IPS-NIHi7 (cell line): ENCODE results near the gene ADARB2.

ENCODE experiments used
- DNase-seq: peaks from one replicate; pipeline ENCODE4 v3.0.0; 2012; ENCODE audit warnings: mixed read lengths; ENCODE audit errors: extremely low spot score

The ADARB2 gene

DNA sequence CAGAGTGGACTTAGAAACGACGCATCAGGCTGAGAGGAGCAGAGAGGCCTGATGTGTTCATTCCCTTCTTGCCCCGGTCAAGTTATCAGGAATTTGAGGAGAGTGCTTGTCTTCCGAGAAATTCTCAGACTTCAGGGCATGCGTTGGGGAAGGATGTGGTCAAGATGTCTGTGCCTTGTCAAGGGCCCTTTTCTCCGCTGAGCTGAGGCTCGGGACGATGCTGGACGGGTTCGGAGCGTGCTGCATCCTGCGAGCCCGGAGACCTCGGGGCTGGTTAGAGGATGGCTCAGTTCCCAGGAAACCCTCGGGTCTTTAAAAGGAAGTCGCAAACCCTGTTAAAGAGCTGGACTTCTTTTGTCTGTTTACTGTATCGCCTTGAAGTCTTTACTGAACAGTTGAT is 325.4 kb downstream of the ADARB2 start:
- no peak for DNase-seq

DNA sequence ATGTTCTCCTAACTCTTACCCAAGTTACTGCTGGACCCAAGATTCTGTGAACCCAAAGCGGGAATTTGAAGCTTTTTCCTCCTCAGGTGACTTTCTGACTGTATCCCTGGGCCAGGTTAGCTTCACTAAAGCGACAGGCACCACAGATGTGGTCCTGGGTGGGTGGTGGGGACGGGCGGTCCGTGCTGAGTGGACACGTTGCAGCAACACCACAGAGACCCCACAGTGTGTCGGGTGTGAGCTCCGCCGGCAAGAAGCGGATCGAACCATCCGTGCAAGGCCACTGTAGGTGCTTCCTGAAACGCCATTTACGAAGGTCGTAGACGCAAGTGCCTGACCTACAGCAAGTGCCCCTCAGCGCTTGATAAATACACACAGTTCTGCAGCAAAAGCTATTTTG is 325.9 kb downstream of the ADARB2 start:
- DNase-seq = no peak

DNA sequence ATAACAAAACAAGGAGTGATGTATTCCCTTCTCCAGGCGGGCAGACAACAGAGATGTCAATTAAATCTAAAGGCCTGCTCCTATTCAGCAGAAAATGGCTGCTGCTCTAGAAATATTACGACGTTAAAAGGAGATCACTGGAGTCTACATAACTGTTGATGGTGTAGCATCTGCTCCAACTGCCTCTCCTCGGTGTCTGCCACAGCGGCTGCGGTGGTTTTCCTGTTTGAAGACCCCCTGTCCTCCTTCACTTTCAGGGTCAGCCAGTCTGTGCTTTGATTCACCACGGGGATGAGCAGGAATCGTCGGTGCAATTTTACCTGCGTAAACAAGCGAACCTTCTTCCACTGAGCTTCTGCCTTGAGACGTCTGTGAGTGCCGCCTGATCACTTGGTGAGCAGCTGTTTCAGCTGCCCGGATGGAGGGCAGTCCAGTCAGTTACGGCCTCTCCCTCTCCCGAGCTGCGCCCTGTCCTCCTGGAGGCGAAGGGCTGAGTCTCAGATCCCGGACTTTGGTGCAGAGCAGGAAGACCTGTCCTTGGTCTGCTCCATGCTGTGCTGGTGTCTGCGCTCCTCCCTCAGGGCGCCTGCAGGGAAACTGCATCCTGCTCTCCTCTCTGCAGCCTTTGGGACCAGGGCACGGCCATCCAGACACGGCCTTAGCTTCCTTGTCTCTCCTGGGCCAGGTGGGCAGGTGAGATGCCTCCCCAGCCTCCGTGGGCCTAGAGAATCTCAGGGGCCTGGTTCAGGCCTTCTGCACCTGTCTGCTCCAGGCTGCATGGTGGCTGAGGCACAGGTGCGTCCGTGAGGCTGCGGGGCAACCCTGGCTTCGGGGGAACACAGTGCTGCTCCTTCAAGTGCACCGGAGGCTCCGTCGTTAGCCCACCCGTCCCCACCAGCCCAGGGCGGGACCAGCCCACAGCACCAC is 326.6 kb downstream of the ADARB2 start:
- DNase-seq = no peak

DNA sequence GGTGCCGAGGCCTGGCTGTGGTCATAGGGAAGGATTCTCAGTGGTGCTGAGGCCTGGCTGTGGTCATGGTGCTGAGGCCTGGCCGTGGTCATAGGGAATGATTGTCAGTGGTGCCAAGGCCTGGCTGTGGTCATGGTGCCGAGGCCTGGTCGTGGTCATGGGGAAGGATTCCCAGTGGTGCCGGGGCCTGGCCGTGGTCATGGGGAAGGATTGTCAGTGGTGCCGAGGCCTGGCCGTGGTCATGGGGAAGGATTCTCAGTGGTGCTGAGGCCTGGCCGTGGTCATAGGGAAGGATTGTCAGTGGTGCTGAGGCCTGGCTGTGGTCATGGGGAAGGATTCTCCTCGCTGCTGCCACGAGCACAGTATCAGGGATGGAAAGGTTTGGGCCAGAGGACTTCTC is 327.3 kb downstream of the ADARB2 start:
- no peak for DNase-seq

DNA sequence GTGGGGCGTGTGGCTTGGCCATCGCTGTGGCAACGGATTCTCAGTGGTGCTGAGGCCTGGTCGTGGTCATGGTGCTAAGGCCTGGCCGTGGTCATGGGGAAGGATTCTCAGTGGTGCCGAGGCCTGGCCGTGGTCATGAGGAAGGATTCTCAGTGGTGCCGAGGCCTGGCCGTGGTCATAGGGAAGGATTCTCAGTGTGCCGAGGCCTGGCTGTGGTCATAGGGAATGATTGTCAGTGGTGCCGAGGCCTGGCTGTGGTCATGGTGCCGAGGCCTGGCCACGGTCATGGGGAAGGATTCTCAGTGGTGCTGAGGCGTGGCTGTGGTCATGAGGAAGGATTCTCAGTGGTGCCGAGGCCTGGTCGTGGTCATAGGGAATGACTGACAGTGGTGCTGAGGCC is 327.9 kb downstream of the ADARB2 start:
- DNase-seq = no peak

DNA sequence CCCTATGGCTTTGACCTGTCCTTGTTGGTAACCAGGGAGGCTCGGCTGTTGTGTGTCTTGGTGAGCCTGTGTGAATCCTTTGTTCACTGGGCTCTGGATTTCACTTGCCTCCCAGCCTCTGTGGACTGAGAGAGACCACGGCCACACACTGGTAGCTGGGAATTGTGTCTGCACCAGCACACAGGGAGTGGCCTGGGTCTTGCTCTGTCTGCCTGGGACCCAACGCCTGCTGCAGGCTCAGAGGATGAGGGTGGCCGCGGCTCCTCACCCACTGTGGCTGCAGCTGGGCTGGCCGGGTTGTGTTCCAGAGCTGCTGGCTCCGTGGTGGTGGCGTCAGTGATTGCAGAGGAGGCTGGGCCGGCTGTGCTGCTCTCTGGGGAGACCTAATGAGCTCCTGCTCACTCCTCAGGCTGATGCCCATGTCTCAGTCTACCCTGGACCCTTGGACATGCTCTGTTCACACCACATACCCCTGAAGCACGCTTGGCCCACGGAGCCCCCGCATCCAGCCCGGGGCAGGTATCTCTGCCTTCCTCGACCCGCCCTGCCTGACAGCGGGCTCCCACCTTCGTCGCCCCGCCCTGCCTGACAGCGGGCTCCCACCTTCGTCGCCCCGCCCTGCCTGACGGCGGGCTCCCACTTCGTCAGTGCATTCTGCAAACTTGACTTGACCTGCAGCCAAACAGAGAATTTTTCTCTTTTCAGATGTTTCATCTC is 328.5 kb downstream of the ADARB2 start:
- no peak for DNase-seq

DNA sequence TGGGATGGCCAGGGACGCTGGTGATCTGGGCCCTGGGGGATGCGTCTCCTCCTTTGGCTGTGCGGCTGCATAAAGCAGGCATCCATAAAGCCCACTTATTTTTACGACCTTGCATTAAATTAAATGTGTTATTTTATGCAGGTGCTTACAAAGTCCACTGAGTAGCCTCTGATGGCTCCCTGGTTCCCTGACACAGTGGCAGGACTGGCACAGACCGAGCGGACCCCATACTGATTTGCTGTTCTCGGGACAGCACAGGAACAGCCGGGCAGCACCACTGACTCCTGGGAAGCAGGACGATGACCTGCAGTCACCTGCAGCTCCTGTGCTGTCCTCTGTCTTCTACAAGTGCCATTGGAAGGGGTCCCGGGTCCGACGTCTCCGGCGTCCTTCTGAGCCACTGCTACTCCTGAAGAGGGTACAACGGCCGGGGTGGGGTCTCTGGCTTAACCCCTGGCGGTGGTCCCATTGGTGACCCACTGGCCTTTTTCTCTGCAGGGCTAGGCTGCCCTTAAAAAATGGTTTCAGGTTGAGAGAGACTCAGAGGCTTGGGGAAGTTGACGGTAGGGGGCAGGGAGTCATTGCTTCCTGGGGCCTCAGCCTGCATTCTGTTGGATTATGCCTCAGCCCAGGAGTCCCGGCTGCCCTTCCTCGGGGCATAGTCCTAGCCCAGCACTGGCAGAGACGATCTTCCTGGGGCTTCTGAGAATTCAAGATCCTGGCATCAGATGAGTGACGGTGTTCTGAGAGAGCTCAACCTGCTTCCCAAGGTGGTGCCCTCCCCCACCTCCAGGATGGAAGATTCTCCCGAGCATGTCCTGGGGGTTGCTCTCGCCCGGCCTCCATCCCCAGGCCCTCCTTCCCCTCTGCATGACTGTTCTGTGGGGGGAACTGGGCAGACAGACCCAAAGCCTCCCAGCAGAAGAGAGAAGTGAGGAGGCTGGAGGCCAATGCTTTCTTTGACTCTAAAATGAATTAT is 330.1 kb downstream of the ADARB2 start:
- no peak for DNase-seq

DNA sequence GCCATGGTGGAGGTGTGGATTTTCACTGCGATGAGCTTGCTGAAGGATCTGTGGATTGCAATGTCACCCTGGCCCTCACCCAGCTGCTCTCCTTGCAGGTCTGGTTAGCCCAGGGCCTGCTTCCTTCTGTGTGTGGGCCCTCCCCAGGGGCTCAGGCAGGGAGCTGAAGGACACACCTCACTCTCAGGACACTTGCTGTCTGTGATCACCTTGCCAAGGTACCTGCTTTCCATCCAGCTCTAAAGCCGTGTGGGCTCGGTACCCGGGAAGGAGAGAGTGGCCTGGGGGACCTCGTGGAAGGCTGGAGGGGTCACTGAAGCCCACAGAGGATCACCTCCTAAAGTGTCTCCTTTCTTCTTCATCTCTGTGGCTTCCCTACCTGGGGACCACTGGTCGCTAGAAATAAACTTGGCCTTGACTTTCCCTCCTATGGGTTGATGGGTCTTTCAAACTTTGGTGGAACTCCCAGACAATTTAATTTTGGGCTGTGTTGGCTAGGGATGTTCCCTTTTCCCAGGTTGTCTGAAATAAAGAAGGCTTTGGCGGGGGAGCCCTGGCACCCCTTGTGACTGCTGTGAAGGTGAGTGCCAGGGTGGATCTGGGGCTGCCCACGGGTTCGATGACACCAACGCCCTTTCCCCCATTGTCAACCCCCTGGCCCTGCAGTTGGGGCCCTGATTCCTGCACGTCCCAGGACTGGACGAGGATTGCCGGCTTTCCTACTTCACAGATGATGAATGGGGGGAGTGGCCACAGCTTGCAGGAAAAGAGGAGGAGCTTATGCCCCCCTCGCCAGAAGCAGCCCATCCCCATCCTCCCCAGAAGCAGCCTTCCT is 331.0 kb downstream of the ADARB2 start:
- DNase-seq = no peak

DNA sequence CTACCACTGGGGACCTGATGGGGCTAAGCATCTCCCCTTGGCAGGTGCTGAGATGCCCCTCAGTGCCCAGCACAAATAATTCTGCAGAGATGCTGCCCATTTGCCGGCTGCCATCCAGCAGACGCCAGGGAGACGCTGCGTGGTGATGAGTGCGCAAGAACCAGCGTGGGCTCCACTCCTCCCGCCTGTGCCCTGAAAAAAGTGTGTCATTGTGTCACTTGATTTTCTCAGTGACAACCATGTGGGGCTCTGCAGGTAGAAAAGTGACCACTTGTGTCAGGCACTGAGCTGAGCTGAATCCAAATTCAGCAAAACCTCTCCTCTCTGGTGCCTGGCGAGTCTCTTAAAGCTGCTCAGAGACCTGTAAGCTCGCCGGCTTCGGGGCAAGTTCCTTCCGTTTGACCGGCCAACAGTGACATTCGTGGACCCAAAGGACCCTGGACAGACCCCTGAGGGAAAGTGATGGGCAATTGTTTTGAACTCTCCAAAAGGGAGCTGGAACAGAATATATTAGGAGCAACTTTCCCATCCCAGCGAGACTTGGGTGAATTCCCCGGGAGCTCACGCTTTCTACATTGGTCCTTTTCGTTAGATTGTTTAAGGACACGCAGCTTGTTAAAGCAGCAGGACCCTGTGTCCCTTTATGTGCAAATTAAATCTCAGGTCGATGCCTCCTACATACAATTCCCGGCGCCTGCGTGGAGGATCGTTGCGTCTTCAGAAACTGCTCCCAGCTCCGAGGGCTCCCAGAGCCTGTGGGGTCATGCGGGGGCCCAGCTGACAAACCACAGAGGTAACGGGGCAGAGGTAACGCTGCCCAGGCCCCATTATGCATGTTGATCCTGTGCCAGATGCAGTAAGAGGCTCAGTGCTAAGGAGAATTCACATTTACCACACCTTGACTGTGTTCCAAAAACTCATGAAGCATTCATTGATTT is 332.7 kb downstream of the ADARB2 start:
- no peak for DNase-seq

DNA sequence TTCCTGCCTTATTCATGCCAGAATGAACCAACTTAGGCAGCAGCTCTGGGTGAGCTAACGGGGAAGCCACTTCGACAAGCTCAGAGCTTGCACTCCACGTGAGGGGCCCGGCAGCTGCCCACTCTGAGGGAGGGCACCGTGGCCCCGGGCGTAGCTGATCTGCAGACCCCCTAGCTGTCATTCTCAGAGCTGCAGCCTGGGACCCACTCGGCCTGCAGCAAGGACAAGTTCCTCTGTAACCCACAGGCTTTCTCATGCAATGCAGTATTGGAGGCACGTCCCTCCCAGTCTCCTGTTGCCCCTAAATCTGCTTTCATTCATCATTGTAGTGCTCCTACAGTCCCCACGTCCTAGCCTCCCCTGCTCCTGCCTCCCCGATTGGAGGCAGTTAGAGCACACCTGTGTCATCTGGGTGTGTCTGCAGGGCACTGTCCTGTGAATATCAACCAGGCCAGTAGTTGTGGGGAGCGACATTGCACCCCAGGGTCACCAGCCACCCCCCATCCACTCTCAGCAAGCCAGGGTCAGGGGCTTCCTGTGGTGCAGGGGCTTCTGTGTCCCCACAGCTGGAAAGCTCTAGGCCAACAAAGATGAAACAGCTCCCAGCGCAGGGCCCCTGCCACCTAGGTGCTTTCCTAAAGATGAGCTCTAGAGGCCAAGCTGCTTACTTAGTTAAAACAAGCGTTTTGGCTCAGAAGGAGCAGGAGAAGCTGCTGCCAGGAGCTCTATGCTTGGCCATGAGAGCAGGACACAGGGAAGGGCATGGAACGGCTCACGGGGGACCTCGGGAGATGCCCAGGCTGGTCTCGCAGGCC is 333.6 kb downstream of the ADARB2 start:
- peak; percentile 55 for DNase-seq

DNA sequence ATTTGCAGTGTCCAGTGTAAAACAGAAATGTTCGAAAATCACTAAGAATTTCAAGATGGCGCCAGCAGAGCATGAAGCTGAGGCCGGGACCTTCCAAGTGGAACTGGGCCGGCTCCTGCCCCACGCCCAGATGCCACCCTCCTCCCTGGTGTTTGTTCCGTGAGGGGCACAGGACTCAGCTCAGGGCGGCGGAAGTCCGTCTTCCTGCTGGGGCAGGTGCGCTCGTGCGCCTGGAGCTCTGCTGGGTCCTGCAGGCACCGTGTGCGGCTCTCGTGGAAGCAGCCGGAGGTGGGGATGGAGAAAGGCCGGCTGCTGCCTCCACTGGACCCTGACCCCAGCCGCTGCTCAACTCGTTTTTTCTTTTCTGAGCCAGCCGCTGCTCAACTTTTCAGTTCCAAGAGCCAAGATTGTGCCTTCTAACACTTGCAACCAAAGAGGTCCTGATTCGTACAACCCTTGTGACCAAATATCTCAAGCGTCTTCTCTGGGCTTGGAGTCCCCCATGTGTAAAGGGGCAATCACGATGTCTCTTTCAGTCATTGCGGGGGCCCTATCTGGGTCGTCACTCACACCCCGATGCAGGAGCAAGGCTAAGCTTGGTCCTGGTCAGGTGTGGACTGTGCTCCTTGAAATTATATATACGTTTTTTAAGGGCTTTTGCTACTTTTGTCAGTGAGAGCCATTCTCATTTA is 334.4 kb downstream of the ADARB2 start:
- DNase-seq = no peak

DNA sequence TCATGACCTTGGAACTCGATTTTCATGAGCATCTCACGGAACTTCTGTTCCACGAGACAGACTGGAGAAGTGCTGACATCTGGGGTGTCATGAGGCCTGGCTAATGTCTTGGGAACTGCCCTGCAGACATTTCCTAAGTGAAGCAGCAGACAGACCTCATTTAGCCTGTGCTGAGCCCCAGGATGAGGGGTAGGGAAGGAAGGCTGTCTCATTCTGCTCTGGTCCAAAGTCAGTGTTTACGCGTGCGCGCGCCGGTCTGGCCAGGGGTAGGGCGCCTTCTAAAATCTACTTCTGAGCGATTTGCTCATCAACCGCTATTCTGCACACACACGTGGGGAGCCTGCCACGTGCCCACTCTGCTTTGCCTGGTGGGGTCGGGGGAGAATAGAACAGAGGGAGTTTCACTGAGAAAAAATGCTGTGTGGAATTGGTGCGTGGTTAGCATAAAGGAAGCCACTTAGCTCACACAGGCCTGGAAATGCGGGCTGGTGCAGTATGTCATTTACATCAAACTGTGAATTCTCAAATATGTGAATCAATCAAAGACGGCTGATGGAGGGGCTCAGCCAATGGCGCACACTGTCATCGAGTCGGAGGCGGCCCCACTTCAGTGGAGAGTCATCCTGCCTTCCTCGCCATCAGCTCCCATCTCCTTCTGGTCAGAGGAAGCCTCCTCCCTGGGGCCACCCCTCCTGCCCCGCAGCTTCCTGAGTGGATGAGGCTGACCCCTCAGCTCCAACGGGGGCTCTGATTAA is 335.1 kb downstream of the ADARB2 start:
- no peak for DNase-seq

DNA sequence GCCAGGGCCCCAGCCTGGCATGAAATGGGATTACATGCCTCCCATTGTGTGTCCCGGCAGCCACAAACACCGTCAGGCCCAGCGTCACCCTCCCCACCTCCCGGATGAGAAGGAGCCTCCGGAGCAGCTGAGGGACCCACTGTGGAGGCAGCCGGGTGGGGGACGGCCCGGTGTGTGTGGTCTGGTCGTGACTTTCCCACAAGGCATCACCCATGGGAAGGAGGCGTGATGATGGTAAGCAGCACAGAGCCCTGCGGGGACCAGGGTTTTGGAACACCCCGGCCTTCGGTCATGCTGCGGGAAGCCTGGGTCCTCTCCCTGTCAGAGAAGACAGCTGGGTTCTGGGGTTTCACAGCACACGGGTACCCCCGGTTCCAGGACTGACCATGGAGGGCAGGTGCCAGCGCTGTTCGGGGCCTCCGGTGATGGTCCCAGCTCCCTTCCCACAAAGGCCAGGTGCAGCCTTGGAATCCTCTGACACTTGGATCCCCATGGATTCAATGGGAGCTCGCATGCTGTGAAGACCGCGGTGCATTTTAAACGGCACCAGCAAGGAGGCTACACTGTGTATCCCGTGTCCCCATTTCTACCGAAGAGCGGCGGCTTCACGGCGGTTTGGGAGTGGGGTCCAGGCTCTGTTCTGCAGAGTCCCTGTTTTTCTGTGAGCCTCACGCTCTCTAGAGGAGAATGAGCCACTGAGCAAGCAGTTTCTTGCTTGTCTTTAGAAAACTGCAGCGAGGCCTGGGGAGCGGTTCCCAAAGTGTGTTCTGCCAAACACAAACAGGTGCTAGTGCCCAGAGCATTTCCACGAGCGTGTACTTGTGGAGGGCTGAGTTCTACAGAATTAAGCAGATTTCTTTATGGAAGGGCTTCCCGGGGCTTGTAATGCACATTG is 336.0 kb downstream of the ADARB2 start:
- DNase-seq = no peak

DNA sequence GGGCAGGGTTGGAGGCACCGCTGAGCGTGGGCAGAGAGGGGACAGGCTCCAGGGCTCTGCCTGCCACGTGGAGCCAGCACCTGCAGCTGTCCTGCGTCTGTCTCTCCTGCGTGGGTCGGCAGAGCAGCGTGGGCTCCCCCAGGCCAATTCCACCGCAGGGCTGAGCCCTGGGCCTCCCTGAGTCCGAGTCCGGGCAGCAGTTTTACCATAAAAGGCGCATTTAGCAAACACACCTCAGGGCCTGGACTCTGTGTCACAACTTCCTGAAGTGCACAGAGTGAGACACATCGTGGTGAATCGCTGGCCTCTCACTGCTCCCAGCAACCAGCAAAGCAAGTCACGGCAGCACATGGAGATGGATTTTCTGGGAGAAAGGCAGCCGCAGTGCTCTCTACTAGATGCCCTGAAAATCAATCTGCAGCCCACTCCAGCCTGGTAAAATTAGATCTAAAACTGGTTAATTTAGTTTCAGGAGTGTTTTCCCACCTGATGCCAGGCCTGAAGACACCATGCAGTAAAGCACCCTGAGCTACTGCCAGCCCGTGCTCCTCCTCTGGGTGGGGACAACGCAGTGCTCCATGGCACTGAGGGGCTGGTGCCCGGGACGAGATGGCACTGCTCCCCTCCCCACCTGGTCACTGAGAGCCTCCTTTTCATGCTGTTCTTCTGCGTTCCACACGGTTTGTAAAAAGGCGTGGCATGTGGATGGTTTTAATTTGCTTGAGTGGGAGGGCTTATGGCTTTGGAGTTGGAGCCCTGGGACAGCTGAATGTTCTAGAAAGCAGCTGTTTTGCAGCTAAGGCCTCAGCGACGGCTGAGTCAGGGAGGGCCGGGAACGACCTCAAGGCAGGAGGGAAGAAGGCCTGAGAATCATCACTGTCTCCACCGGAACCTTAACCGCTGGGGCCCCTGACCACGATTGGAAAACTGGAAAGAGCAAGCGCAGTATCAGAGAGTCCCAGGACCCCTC is 336.9 kb downstream of the ADARB2 start:
- DNase-seq = no peak

DNA sequence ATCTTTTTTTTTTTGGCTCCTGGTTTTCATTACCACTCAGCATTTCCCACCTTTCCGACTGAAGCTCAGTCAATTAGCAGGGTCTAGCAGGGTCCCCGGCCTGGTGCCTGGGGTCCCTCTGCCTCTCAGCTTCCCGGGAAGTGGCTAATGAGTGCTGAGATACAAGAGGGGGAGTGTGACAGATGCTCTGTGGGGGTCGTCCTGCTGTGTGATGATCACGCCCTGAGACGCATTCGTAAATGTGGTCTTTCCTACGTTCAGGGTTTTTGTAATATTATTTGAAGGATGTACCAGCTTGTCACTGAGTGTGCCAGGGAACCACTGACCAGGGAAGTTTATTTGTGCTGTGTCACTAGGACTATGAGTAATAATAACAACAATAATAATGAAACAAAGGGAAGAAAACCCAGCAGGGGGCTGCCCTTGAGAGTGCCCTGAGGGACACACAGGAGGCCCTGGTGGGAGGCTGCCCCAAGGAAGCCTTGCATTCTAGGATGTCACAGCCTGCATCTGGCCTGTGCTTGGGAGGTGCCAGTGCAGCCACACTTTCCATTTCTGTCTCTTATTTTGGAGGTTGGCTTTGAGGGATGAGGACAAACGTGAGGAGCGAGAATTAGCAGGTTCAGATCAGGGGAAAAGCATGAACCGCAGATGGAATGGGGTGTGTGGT is 337.8 kb downstream of the ADARB2 start:
- DNase-seq = no peak
